NCI-H82 treated with DMSO at 0.1 percent for 48 hours (cell line): ENCODE data around the gene SLC24A3.

Experiments
- DNase-seq: peaks from one replicate; lab custom pipeline; 2025; ENCODE audit not compliant: unreplicated experiment; lab: John Stamatoyannopoulos, UW

SLC24A3 gene

DNA sequence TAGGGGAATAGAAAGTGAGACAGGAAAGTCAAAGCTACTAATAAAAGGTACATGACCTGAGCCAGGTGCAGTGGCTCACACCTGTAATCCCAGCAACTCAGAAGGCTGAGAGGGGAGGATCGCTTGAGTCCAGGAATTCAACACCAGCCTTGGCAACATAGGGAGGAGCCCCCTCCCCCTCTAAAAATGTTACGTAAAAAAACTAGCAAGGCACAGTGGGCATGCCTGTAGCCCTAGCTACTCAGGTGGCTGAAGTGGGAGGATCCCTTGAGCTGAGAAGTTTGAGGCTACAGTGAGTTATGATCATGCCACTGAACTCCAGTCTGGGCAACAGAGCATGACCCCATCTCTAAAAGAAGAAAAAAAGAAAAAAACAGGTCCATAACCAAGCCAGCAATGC, 359.6 kb downstream of the SLC24A3 start:
- no peak for DNase-seq

DNA sequence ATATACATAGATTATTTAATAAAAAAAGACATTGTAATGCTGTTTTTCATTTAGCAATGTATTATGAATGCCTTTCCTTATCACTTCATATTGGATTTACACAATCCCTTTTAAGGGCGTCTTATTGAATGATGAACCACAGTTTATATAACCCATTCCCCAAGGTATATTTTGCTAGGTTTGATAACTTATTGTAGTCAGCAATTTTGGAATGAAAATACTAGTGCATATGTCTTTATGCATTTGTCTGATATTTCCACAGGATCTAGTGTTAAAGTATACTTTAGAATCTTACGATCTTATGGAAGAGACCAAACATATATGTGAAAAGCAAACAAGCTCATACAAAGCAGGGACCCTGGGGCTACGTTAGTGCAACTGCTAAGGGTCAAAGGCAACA, 365.2 kb downstream of the SLC24A3 start:
- DNase-seq, result no peak

DNA sequence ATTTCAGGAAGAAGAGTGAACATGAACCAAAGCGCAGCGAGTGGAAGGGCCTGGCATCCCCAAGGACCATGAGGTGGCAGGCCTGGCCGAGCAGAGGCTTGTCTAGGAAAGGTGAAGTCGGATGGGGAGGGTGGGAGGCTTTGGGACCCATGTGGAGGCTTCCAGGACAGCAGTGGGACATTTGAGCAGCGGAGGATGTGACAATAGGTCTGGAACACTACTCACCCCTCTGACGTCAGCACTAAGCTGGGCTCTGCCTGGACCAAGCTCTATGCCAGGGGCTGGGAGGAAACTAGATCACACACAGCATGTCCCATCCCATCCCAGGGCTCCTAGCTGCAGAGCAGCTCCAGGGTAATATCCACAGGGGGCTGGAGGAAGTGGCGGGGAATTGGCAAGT, 370.3 kb downstream of the SLC24A3 start:
- no peak for DNase-seq

DNA sequence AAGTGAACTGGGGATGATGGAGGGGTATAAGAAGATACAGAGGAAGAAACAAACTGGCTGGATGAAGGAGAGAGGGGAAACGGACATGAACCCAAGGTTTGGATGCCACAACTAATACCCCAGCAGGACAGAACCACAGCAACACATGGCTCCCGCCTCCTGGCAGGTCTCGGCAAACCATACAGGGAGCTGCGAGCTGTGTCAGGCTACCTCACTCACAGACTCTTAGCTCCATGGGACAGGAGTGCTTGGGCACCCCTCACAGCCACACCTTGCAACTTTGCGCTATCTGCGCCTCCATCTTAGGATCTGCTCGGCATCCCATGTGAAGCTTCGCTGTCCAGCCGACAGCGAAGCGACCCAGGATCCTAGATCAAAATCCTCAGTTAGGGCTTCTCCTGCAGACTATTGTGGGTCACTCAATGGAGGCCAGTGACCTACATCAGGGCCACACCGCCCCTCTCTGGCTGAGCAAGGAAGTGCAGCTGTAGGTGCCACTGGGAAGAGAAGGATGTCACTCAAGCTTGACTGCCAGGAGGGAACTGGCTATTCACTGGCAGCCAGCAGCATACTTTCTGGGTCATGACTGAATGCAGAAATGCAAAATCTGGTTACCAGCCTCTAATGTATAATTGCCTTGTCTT, 371.2 kb downstream of the SLC24A3 start:
- peak; percentile 67 for DNase-seq

DNA sequence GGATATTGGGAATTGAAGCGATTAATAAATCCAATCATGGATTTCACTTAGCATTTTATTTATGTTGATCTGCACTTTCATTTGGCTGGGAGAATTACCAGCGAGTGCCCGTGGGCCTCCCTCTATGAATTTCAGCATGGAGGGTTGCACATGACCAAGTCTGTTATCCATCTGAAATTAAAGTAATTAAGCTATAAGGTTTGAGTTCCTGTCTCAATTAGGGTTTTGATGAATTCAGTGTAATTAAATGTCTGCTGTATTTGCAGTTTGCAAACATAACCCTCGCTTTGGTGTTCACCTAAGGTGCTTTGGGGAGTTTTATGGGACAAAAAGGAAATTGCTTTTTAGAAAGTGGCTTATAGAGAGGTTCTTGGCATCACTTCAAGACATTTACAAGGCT, 375.8 kb downstream of the SLC24A3 start:
- no peak for DNase-seq

DNA sequence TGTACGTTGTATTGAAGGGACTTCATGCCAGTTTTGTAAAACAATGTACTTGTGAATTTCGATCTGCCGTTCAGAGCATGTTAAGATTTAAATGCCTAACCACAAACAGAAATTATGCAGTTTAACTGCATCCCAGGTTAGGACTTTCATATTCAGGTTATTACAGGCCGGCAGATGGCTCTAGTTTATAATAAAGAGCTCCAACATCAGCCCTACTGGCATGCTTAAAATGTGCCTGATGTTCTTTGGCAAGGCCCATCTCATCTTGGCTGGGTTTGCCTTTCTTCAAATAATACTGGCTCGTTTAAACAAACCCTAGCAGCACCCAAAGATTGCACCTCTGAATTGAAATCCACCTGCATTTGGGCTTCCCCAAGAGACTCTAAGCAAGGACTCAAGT, 376.3 kb downstream of the SLC24A3 start:
- no peak for DNase-seq

DNA sequence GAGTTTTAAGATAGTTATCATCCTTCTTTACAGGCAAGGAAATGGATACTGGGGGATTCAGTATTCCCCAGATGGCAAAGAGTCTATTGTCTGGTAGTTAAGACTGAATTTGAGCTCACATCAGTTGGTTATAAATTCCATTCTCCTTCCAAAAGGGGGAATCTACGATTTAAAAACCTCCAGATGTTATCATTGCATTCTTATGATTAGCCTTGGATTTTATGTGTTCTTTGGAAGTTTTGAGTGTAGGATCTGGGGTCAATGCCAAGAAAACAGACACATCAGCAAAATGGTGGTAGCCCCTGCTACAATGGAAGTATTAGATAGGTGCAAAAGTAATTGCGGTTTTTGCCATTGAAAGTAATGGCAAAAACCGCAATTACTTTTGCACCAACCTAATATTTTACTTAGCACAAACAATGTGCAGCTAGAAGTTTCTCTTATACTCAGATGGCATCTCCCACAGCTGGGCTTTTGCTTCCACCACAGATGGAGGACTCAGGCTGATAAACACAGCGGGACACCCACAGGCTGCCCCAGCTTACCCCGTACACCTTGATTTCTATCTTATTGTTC, 377.4 kb downstream of the SLC24A3 start:
- no peak for DNase-seq

DNA sequence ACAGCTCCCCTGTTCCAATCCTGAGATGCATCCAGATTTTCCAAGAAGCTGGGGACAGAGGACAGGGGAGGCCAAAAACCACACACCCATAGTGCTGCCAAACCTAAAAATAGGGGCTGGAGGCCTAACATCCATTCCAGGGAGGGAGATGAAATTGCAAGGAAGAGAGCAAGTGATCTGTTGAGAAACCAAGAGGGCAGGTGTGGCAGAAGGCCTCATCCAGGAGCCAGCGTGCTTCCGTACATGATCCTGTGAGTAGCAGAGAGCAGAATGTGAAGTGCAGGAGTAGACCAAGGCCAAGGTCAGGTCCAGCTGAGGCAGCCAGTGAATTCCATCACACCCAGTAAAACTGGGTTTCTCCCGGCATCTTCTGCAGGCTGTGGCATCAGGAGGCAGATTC, 377.9 kb downstream of the SLC24A3 start:
- no peak for DNase-seq

DNA sequence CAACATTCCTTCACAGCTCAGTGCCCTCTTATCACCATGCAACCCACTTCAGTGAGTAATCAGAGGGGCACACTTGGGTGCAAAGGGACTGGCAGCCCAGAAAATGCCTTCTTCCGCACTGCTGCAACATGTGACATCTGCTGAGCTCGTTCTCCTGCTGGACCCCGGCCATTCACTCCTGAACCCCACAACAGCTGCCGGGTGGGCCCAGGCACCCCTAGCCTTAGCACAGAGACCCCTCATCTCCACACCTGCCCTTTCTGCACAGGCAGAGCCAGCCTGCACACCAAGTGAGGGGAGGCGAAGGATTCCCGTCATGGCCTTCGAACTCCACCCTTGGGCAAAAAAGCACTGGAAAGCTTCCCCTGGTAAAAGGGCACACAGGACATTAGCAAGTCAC, 381.3 kb downstream of the SLC24A3 start:
- no peak for DNase-seq

DNA sequence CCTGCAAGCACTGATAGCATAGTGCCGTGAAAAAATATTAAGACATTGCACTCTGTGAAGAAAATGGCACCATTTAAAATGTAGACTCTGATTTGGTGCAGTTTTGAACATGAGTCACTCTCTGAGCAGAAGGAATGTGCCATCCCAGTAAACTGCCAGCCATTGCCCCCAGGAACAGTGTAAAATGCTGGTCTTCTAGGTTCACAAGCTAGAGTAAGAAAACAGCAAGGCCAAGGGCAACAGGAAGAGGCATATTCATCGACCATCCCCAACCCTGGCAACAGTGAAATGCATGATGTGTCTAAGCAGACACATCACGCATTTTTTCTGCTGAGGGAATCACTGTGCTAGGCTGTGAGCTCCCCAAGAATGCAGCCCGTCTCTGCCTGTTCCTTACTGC, 382.5 kb downstream of the SLC24A3 start:
- DNase-seq, result no peak

DNA sequence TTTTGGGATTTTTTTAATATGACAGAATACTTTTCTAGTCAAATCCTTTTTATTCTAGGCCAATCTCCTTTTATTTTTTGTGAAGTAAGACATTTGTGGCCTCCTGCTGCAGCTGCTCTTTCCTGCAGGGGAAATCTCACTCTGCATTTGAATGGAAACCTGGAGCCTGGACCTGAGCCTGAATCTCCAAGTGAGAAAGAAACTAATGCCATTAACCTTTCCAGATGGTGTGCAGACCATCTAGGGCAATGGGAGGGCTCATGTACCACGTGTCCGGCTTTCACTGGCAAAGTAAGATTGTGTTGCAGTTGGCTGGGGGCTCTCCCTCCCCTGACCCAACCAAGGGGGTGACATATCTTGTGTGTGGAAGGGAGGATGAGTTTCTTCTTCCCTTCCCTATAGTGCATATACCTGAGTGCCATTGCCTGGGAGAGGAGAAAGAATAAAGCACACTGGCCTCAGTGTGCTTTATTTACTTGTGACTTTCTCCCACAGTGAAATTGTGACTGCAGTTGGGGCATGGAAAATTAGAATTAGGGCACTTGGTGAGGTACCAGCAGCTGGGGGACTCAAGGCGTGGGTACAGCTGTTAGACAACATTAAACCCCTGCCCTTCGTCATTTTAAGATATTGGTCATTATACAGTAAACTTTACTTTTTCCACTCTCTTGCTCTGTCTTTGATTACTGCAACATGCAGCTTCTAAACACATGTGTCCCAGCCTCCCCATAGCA, 385.8 kb downstream of the SLC24A3 start:
- no peak for DNase-seq

DNA sequence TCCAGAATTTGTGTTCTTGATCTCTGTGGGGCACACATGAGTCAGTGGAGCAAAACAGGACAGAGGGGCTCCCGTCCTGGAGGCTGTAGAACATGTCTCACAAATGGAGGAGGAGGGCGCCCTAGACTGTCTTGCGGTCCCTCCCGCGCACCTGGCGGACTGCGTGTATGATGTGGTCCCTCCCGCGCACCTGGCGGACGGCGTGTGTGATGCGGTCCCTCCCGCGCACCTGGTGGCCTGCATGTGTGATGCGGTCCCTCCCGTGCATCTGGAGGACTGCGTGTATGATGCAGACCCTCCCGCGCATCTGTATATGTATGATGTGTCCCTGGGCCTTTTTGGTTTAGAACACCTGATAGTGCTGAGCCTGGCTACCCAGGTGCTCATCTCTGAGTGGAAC, 386.8 kb downstream of the SLC24A3 start:
- DNase-seq, result no peak

DNA sequence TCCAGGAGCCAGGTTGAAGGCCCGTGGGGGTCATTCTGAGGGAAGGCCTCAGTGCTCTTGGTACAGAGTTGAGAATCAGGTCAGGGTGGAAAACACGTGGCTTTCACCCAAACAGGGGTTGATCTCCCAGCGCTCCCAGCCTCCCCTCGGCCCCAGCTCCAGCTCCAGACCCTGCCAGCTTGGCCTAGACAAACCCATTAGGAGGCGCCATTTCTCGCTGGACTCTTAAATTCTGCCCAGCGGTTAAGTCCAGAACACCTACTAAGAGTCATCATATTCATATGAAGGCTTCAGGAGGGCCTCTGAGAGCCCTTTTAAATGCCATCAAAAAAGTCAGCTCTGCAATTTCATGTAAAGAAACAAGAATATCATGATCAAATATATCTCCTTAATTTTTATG, 387.6 kb downstream of the SLC24A3 start:
- no peak for DNase-seq

DNA sequence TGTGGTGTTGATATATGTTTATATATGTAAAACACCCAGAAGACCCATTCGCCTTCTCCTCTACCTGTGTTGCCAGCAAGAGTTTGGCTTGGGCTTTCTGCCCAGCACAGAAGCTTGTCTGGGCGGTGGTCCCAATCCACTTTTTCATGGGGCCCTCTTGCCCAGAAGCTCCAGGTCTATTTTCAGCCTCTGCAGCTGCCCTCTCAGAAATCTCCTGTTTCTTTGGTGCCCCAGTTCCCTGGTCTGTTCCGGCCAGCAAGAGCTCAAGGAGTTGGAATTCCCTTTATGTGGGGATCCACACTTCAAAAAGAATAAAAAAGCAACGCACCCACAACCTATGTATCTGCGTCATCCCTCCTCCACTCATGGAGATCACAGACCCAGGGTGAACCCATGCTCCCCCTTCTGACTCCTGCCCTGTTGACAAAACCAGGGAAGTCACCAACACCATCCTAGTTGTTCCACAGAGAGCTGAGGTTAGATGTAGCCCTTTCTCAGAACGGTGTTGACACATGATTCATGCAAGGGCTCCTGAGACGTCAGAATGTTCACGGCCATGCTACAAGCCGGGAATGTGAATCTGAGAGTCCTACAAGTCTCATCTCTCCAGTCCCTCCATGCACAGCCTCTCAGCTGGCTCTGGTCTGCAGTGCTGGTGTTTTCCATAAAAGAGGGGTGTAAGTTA, 388.8 kb downstream of the SLC24A3 start:
- DNase-seq, result no peak

DNA sequence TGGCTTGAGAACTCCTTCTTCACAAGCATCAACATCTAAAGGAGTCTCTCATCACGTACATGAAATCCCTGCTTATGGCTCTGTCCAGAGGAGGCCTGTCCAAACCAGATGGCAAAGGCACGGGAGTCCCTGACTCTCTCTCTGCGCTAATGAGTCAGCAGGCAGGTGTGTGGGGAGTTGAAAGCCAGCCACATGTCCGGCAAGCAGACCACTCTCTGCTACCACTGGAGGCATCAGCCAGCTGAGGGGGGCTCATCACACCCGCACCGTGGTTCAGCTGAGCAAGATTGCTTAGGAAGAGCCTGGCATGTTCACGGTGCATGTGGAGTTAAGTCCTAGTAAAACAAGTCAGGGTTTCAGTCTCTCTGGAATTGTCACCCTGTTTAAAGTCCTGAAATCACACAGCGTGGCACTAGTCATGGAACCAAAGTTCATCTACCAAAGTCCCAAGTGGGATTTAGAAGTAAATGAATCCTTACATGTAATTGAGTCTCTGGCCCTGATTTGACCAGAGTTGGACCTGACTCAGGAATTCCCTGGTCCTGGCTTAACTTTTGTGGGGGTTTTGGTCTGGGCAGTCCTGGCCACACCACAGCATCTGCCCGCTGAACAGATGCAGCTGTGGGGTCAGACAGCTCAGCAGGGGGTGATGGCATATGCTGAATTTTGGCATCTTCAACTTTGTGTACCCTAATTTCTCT, 390.4 kb downstream of the SLC24A3 start:
- no peak for DNase-seq

DNA sequence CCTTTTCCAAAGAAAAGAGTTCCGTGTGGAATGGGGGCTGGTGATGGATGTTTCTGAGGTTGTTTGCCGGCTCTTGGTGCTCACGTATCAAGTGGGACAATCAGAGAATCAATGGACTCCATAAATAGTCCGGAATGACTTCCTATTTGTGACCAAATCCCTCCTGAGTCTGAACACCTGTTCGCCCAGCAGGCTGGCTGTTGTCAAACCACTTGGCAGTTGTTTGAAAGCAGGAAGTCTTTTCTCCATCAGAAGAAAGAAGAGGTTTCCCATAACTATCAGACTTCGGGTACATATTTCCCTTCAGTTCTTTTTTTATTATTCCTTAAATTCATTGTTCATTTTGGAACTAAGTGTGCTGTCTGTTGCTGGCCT, 390.9 kb downstream of the SLC24A3 start:
- DNase-seq, result no peak

DNA sequence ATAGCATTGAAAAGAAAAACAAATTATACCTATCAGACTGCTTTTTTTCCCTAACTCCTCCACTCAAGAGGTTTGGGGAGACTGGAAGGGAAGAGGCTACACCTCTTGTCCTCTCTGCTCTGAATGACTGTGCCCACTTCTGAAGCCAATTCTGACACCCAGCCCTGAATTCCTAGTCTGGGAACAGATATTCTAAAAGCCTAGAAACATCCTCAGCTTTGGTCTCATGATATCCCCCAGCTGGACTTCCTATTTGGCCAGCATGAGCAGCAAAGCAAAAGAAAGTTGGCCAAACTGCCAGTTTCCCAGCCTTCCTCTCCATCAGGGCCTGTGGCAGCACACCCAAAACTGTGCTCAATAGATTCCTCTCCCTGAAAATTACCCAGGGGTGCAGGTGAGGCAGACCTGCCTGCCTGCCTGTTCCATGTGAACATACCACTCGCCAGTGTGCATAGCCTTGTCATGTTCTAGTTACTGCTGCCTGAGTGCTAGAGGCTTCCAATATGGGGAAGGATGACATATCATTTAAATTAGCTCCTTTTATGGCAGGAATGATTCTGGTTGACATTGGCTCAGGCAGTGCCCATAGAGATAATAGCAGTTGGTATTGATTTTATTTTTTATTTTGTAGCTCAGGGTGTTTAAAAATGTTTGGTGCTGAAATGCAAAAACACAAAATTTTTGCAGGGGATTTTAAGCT, 393.5 kb downstream of the SLC24A3 start:
- no peak for DNase-seq

DNA sequence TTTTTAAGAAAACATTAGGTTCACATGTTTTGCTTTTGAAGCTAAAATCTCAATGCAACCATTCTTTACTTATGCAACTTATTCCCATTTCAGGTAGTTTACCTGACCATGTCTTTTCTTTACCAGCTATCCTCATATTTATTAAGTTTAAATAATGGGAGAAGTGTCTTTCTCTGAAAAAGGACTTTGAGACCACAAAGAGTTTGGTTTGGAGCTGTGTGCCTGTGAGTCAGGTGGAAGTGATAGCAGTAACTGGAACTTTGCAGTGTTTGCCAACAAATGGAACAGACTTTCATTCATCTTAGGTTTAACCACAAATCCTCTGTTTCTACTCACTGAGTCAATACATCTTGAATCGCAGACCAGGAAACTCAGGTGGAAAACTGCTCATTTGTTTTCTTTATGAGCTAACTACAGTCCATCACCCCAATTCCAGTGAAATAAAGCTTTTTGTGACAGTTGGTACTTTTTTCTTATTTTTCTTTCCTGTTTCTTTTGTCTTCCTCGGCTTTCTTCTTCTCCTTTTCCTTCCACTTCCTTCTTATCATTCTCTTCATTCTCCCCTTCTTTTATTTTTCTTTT, 397.3 kb downstream of the SLC24A3 start:
- no peak for DNase-seq

DNA sequence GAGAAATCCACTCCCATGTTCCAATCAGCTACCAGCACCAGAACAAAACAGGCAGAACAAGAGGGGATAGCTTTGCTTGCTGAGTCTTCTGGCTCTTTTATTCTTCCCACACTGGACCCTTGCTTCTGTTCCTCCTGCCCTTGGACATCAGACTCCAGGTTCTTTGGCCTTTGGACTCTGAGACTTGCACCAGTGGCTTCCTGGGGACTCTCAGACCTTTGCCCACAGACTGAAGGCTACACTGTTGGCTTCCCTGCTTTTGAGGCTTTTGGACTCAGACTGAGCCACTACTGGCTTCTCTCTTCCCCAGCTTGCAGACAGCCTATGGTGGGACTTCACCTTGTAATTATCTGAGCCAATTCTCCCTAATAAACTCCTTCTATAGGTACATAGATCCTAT, 403.2 kb downstream of the SLC24A3 start:
- no peak for DNase-seq

DNA sequence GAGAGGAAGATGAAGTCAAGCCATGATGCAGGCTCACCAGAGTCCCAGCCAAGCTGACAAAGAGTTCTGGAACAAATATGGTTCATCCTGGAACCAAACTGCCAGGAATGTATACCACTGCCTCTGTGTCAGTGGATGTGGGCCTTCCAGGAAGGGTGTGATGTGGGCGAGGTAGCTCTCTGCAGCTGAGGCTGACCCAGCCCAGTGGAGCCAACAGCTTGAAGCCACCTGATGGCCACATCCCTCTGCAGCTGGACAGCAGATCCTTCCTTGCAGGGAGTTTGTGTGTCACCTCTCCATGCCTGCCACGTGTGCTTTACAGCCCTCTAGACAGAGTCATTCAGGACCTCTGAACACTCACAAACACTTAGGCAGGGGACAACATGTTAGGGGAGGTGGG, 403.6 kb downstream of the SLC24A3 start:
- no peak for DNase-seq

DNA sequence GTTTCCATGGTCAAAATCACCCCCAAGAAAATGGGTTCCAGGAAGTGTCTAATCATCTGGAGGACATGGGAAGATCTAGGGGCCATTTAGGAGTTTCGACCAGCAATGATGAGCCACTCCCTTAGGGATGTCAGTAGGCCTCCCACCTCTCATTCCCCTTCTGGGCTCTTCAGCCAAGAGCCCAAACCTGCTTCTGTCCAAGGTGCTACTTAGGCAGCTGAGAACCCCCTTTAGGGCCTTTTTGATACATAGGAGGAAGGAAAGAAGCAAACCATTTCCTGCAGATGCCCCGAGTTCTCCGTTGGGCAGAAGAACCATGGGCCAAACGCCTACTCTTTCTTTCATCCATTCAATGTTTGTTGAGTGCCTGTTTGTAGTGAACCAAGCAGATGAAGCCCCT, 404.2 kb downstream of the SLC24A3 start:
- no peak for DNase-seq
